OCI-LY1 (cell line): Measurements from ENCODE around the gene LHX5.

ENCODE experiments used
- H2AFZ ChIP-seq: fragments of 200-600 bp; sonication (generic), shearing (Covaris generic); 2 replicates; pipeline ENCODE4 v1.6.0; 2014; ENCODE audit warnings: antibody characterized with exemption, mild to moderate bottlenecking, low read length
- H3F3A ChIP-seq: fragments of 200-600 bp; sonication (generic), shearing (Covaris generic); 2 replicates; pipeline ENCODE4 v1.6.0; 2014; ENCODE audit warnings: mild to moderate bottlenecking, antibody characterized with exemption, low read length, moderate library complexity; ENCODE audit not compliant: insufficient read depth
- H3K27ac ChIP-seq: fragments of 200-600 bp; sonication (generic); 2 replicates; pipeline ENCODE4 v1.5.1; 2014; ENCODE audit warnings: low read length, mixed run types, mild to moderate bottlenecking, low read depth; ENCODE audit not compliant: poor library complexity, severe bottlenecking
- H3K27me3 ChIP-seq: fragments of 200-600 bp; sonication (generic); 2 replicates; pipeline ENCODE4 v1.6.0; 2014; ENCODE audit warnings: antibody characterized with exemption, mild to moderate bottlenecking, low read length, moderate library complexity; ENCODE audit not compliant: insufficient read depth
- H3K36me3 ChIP-seq: fragments of 200-600 bp; sonication (generic); 2 replicates; pipeline ENCODE4 v1.6.1; 2014; ENCODE audit warnings: mild to moderate bottlenecking, antibody characterized with exemption, low read length, moderate library complexity, mixed read lengths; ENCODE audit not compliant: insufficient read depth
- H3K4me1 ChIP-seq: fragments of 200-600 bp; sonication (generic); 2 replicates; pipeline ENCODE4 v1.5.1; 2014; ENCODE audit warnings: mild to moderate bottlenecking, low read length, moderate library complexity; ENCODE audit not compliant: insufficient read depth, severe bottlenecking
- H3K4me2 ChIP-seq: fragments of 200-600 bp; sonication (generic), shearing (Covaris generic); 2 replicates; pipeline ENCODE4 v1.6.1; 2014; ENCODE audit warnings: low read length
- H3K4me3 ChIP-seq: fragments of 200-600 bp; sonication (generic); 2 replicates; pipeline ENCODE4 v1.5.1; 2014; ENCODE audit warnings: low read length, low read depth, mild to moderate bottlenecking, mixed read lengths; ENCODE audit not compliant: poor library complexity, severe bottlenecking
- H3K79me2 ChIP-seq: fragments of 200-600 bp; shearing (Covaris generic); 2 replicates; pipeline ENCODE4 v1.6.1; 2016; ENCODE audit warnings: mixed run types, low read length, mixed read lengths; ENCODE audit not compliant: insufficient read depth
- H3K9ac ChIP-seq: fragments of 200-600 bp; sonication (generic), shearing (Covaris generic); 2 replicates; pipeline ENCODE4 v1.6.1; 2014; ENCODE audit warnings: mild to moderate bottlenecking, low read length, mixed read lengths
- H3K9me2 ChIP-seq: fragments of 200-600 bp; sonication (generic), shearing (Covaris generic); 2 replicates; pipeline ENCODE4 v1.6.1; 2014; ENCODE audit warnings: low read depth, mild to moderate bottlenecking, low read length, mixed read lengths
- H3K9me3 ChIP-seq: fragments of 200-600 bp; shearing (Covaris generic); 2 replicates; pipeline ENCODE4 v1.6.1; 2014; ENCODE audit warnings: low read length, mixed read lengths
- H4K20me1 ChIP-seq: fragments of 200-600 bp; sonication (generic), shearing (Covaris generic); 2 replicates; pipeline ENCODE4 v1.6.0; 2016; ENCODE audit warnings: mild to moderate bottlenecking, low read length; ENCODE audit not compliant: insufficient read depth
- EZH2 ChIP-seq: fragments of 200-600 bp; sonication (generic), shearing (Covaris generic); IDR thresholded peaks from 2 replicates; pipeline ENCODE4 v1.8.0; 2017; ENCODE audit warnings: borderline replicate concordance, mixed run types, mild to moderate bottlenecking, antibody characterized with exemption, low read length, moderate library complexity, mixed read lengths
- TF ChIP-seq, protein P1 (sequence below): fragments of 200-600 bp; sonication (generic), shearing (Covaris generic); IDR thresholded peaks from 2 replicates; pipeline ENCODE4 v1.5.1; 2017; ENCODE audit warnings: mild to moderate bottlenecking, antibody characterized with exemption, low read length, moderate library complexity, mixed read lengths

The LHX5 gene

DNA sequence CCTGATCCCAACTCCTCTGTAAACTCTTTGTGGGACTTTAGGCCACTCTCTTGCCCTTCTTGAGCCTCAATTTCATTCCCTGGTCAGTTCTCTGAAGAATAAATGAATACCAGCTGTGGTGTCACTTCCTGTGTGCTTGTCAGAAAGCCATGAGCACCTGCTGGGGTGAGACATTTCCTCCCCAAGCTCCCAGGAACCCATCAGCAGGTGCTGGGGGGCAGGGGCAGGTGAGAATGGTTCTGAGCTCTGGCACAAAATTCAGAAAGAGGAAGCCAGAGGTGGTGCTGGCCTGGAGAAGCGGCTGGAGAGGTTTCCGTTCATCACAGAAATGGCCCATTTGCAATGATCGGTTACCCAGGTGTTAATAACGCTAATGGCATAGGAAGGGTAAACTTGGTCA lies 14.9 kb downstream of the LHX5 start:
- Histone ChIP-seq H3K4me1 (peaks cover 7% of the 10 kb centered on the region), H4K20me1 (no peaks in the 10 kb centered on the region), H3K9me3 (no peaks in the 10 kb centered on the region), H3K4me2 (no peak overlapping the region), H3K9ac (no peak overlapping the region), H2AFZ (no peak overlapping the region), H3K27ac (no peak overlapping the region), H3F3A (no peaks in the 10 kb centered on the region), H3K36me3 (no peaks in the 10 kb centered on the region), H3K27me3 (no peaks in the 10 kb centered on the region), H3K4me3 (no peak overlapping the region), H3K79me2 (no peaks in the 10 kb centered on the region), H3K9me2 (no peaks in the 10 kb centered on the region)
- no peak for TF ChIP-seq EZH2
- TF ChIP-seq, protein P1, sequence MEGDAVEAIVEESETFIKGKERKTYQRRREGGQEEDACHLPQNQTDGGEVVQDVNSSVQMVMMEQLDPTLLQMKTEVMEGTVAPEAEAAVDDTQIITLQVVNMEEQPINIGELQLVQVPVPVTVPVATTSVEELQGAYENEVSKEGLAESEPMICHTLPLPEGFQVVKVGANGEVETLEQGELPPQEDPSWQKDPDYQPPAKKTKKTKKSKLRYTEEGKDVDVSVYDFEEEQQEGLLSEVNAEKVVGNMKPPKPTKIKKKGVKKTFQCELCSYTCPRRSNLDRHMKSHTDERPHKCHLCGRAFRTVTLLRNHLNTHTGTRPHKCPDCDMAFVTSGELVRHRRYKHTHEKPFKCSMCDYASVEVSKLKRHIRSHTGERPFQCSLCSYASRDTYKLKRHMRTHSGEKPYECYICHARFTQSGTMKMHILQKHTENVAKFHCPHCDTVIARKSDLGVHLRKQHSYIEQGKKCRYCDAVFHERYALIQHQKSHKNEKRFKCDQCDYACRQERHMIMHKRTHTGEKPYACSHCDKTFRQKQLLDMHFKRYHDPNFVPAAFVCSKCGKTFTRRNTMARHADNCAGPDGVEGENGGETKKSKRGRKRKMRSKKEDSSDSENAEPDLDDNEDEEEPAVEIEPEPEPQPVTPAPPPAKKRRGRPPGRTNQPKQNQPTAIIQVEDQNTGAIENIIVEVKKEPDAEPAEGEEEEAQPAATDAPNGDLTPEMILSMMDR: no peak

DNA sequence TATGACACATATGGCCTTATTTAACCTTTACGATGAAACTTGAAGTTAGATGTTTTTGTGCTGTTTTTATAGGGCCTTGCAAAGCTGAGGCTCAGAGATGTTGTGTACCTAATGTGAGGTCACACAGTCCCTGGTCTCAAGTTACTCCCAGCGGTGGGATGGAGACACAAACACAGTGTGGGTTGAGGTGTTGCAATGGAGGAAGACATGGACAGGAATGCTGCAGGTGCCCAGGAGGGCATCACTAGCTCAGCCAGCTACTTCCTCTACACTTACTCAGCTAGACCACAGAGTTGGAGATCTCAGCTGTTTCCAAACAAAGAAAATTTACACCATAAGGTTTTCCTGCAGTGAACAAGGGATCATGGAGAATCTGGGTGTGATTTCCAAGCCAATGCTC lies 15.5 kb downstream of the LHX5 start:
- Histone ChIP-seq H3F3A (no peaks in the 10 kb centered on the region), H3K4me3 (no peak overlapping the region), H4K20me1 (no peaks in the 10 kb centered on the region), H3K9ac (no peak overlapping the region), H3K4me1 (peaks cover 7% of the 10 kb centered on the region), H3K79me2 (no peaks in the 10 kb centered on the region), H3K4me2 (no peak overlapping the region), H3K36me3 (no peaks in the 10 kb centered on the region), H3K27ac (no peak overlapping the region), H3K9me2 (no peaks in the 10 kb centered on the region), H3K9me3 (no peaks in the 10 kb centered on the region), H2AFZ (no peak overlapping the region), H3K27me3 (no peaks in the 10 kb centered on the region)
- TF ChIP-seq, protein P1: no peak
- TF ChIP-seq EZH2: no peak

DNA sequence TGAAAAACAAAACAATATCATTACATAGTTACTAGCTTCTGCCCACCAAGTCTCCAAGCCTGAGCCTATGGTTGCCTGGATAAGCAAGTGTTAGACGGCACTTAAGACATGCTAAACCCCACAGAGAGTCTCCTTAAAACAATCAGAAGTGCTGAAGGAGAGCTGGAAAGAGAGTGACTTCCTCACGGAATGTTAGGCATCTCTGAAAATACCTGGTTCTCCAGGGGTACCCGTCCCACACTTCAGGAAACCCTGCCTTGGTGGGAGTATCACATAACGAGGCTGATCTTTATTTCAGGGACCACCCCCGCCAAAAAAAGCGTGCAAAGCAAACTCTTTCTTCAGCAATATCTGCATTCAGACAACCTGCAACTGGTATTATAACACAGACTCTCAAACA lies 18.3 kb downstream of the LHX5 start:
- Histone ChIP-seq H3K4me3 (no peak overlapping the region), H2AFZ (no peak overlapping the region), H3K9me2 (no peaks in the 10 kb centered on the region), H3K9me3 (no peaks in the 10 kb centered on the region), H3F3A (0 out of 2 replicates have a peak, but pooled peaks cover 4% of the 10 kb centered on the region), H3K27ac (no peak overlapping the region), H3K9ac (no peak overlapping the region), H3K4me1 (peaks cover 7% of the 10 kb centered on the region), H3K79me2 (no peaks in the 10 kb centered on the region), H3K36me3 (no peaks in the 10 kb centered on the region), H3K4me2 (no peak overlapping the region), H4K20me1 (no peaks in the 10 kb centered on the region), H3K27me3 (no peaks in the 10 kb centered on the region)
- TF ChIP-seq EZH2: no peak
- TF ChIP-seq, protein P1: no peak
